ENCODE measurements around the gene ICE2.

The ICE2 gene

DNA sequence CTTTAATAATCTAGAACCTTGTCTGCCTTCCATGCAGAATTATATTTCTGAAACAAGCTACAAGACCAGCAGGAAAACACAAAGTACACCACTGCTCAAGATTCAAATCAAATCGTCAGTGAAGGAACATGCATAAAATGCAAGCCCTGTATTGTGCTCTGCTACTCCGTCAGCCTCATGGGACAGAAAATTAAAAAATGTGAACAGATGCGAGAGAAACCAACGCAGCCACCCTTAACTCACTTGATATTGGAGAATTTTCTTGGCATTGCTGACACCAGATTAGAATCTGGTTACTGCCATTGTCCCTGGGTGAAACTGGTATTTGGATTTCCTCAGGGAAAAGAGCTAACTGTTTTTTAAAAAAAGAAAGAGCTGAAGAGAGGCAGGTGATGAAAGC, 104.7 kb downstream of the ICE2 start:
- H3K4me3 ChIP-seq (ENCODE audit: low read length): peak overlapping the region; percentile 28
- H3K27me3 ChIP-seq (replicated peaks; ENCODE audit: control insufficient read depth, insufficient read depth, low read length): no peaks in the 10 kb centered on the region
- H3K9ac ChIP-seq (ENCODE audit: low read length): peak overlapping the region; percentile 82
- H3K9me3 ChIP-seq (ENCODE audit: control insufficient read depth, low read length): no peaks in the 10 kb centered on the region
- no peak for DNase-seq (ENCODE audit: low read depth)
- H3K36me3 ChIP-seq (ENCODE audit: control insufficient read depth, insufficient read depth, low read length, severe bottlenecking): peaks cover 74% of the 10 kb centered on the region
- peaks cover 95% of the 10 kb centered on the region for H3K4me1 ChIP-seq (ENCODE audit: control insufficient read depth, insufficient read depth, low read length)

DNA sequence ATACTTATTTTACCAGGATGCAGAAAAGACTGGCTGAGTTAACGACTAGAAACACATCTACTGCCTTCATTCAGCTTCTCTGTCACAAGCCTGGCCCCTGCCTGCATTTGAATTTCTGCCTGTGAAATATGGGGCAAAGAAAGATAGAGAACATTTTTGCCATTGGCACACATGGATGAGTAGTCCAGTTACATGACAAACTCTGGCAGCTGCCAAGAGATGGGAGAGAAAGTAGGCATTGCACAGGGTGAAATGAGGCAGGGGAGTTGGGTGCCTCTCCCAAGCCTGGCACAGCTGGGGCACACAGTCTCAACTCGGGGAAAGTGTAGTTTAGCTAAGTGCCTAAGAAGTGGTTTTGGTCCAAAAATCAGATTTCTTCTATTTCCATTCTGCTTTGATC, 105.2 kb downstream of the ICE2 start:
- DNase-seq (ENCODE audit: low read depth): no peak
- Histone ChIP-seq H3K9me3 (ENCODE audit: control insufficient read depth, low read length) (no peaks in the 10 kb centered on the region), H3K27me3 (replicated peaks; ENCODE audit: control insufficient read depth, insufficient read depth, low read length) (no peaks in the 10 kb centered on the region), H3K9ac (ENCODE audit: low read length) (peak overlapping the region; percentile 82), H3K36me3 (ENCODE audit: control insufficient read depth, insufficient read depth, low read length, severe bottlenecking) (peaks cover 79% of the 10 kb centered on the region), H3K4me1 (ENCODE audit: control insufficient read depth, insufficient read depth, low read length) (peaks cover 97% of the 10 kb centered on the region), H3K4me3 (ENCODE audit: low read length) (peak overlapping the region; percentile 28)

DNA sequence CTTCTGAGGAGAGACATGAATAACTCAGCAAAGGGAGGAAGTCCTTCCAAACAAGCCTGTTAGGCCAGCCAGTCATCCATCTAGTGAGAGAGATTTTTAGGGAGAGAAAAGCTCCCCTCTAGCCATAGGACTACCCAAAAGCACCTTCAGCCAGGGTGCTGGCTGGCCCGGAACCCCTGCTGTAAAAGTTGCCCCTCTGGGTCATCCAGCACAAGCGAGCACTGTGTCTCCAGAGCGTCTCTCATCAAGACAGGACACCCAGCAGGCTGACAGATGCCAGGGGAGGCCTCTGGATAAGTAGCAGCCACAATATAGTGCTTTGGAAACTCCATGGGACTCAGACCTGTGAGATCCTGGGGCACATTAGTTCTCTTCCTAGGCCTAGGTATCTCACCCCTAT, 105.6 kb downstream of the ICE2 start:
- H3K9ac ChIP-seq (ENCODE audit: low read length): peak overlapping the region; percentile 82
- no peak for DNase-seq (ENCODE audit: low read depth)
- no peaks in the 10 kb centered on the region for H3K27me3 ChIP-seq (replicated peaks; ENCODE audit: control insufficient read depth, insufficient read depth, low read length)
- H3K36me3 ChIP-seq (ENCODE audit: control insufficient read depth, insufficient read depth, low read length, severe bottlenecking): peaks cover 79% of the 10 kb centered on the region
- peak overlapping the region; percentile 28 for H3K4me3 ChIP-seq (ENCODE audit: low read length)
- H3K4me1 ChIP-seq (ENCODE audit: control insufficient read depth, insufficient read depth, low read length): peaks cover 97% of the 10 kb centered on the region
- H3K9me3 ChIP-seq (ENCODE audit: control insufficient read depth, low read length): no peaks in the 10 kb centered on the region

DNA sequence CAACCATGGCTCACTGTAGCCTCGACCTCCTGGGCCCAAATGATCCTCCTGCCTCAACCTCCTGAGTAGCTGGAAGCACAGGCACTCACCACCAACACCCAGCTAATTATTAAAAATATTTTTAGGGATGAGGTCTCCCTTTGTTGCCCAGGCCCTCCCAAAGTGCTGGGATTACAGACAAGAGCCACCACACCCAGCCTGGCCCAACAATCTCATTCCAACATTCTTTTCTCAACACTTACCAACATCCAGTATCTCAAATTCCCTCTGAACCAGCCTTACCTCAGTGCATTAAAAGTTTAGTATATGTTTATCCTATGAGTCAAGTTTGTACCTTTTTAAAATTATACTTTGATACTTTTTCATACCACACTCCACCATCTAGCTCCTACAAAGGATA, 106.2 kb downstream of the ICE2 start:
- no peaks in the 10 kb centered on the region for H3K27me3 ChIP-seq (replicated peaks; ENCODE audit: control insufficient read depth, insufficient read depth, low read length)
- H3K4me3 ChIP-seq (ENCODE audit: low read length): no peak overlapping the region
- H3K4me1 ChIP-seq (ENCODE audit: control insufficient read depth, insufficient read depth, low read length): peaks cover 93% of the 10 kb centered on the region
- H3K36me3 ChIP-seq (ENCODE audit: control insufficient read depth, insufficient read depth, low read length, severe bottlenecking): peaks cover 75% of the 10 kb centered on the region
- no peak for DNase-seq (ENCODE audit: low read depth)
- peak overlapping the region; percentile 82 for H3K9ac ChIP-seq (ENCODE audit: low read length)
- H3K9me3 ChIP-seq (ENCODE audit: control insufficient read depth, low read length): no peaks in the 10 kb centered on the region

DNA sequence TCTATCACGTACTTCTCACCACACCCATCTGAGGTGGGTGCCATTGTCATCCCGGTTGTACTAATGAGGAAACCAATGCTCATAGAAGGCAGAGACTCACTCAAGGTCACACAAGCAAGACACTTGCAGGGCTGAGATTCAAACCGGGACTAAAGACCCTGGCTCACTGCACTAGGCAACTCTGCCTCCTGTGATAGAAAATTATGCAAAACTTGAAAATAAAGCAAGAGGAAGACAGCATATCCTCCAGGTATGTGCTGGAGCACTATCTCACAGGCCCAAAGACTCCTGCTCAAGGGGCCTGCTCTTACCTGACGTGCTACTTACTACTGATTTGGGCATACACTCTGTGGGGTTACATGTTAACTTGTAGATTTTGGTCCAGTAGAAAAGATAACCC, 106.7 kb downstream of the ICE2 start:
- DNase-seq (ENCODE audit: low read depth): no peak
- H3K9me3 ChIP-seq (ENCODE audit: control insufficient read depth, low read length): no peaks in the 10 kb centered on the region
- H3K4me3 ChIP-seq (ENCODE audit: low read length): peak overlapping the region; percentile 33
- H3K4me1 ChIP-seq (ENCODE audit: control insufficient read depth, insufficient read depth, low read length): peaks cover 89% of the 10 kb centered on the region
- peaks cover 70% of the 10 kb centered on the region for H3K36me3 ChIP-seq (ENCODE audit: control insufficient read depth, insufficient read depth, low read length, severe bottlenecking)
- H3K9ac ChIP-seq (ENCODE audit: low read length): peak overlapping the region; percentile 82
- no peaks in the 10 kb centered on the region for H3K27me3 ChIP-seq (replicated peaks; ENCODE audit: control insufficient read depth, insufficient read depth, low read length)

DNA sequence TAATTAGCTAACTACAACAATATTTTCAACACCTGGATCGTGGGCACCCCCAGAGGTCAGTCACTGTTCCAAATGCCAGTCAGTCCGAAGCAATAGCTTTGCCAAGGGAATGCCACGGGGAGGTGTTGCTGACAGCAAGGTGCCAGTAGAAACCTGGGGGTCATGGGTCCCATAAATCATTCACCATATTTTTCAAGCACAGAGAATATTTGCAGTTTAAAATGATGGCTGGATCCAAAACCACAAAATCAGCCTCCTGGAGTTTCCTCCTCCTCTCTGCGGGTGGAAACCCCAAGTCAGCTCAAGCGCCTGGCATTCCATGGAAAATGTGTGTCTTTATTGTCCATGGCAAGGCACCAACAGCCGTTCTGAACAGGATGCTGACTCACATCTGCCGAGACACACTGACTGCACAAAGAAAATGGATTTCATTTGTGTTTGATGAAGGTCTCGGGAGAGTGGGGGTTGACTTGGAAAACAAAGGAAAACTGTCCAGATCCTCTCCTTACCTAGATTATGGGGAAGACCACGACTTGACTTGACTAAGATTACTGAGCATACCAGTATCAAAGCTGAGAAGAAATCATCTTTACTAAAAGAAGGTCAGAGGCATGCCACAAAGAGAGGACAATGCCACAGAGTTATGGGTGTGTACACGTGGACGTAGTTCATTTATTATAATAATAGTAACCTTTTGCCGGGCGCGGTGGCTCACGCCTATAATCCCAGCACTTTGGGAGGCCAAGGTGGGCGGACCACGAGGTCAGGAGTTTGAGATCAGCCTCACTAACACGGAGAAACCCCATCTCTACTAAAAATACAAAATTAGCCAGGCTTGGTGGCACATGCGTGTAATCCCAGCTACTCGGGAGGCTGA, 107.5 kb downstream of the ICE2 start:
- peaks cover 62% of the 10 kb centered on the region for H3K36me3 ChIP-seq (ENCODE audit: control insufficient read depth, insufficient read depth, low read length, severe bottlenecking)
- H3K27me3 ChIP-seq (replicated peaks; ENCODE audit: control insufficient read depth, insufficient read depth, low read length): no peaks in the 10 kb centered on the region

DNA sequence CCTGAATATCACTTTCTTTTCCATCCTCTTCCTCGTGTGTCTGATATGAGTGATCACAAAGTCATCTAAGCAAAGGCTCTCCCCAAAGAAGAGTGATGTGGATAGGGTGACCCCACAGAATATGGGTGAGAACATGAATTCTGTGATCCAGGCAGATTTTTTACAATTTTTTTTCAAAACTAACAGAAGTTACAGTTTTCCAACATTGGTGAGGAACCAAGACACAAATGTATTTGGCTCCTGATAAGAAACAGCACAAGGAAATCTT, 108.1 kb downstream of the ICE2 start:
- Histone ChIP-seq H3K36me3 (ENCODE audit: control insufficient read depth, insufficient read depth, low read length, severe bottlenecking) (peaks cover 57% of the 10 kb centered on the region), H3K9ac (ENCODE audit: low read length) (peak overlapping the region; percentile 62), H3K27me3 (replicated peaks; ENCODE audit: control insufficient read depth, insufficient read depth, low read length) (no peaks in the 10 kb centered on the region), H3K4me1 (ENCODE audit: control insufficient read depth, insufficient read depth, low read length) (peaks cover 74% of the 10 kb centered on the region), H3K4me3 (ENCODE audit: low read length) (no peak overlapping the region), H3K9me3 (ENCODE audit: control insufficient read depth, low read length) (no peaks in the 10 kb centered on the region)
- no peak for DNase-seq (ENCODE audit: low read depth)

More for the DNA sequence above, 107.5 kb downstream of the ICE2 start:
- Histone ChIP-seq H3K4me3 (ENCODE audit: low read length) (peak overlapping the region; percentile 1), H3K4me1 (ENCODE audit: control insufficient read depth, insufficient read depth, low read length) (peaks cover 80% of the 10 kb centered on the region), H3K9me3 (ENCODE audit: control insufficient read depth, low read length) (no peaks in the 10 kb centered on the region), H3K9ac (ENCODE audit: low read length) (peak overlapping the region; percentile 82)
- peak; percentile 98 for DNase-seq (ENCODE audit: low read depth)

DNA sequence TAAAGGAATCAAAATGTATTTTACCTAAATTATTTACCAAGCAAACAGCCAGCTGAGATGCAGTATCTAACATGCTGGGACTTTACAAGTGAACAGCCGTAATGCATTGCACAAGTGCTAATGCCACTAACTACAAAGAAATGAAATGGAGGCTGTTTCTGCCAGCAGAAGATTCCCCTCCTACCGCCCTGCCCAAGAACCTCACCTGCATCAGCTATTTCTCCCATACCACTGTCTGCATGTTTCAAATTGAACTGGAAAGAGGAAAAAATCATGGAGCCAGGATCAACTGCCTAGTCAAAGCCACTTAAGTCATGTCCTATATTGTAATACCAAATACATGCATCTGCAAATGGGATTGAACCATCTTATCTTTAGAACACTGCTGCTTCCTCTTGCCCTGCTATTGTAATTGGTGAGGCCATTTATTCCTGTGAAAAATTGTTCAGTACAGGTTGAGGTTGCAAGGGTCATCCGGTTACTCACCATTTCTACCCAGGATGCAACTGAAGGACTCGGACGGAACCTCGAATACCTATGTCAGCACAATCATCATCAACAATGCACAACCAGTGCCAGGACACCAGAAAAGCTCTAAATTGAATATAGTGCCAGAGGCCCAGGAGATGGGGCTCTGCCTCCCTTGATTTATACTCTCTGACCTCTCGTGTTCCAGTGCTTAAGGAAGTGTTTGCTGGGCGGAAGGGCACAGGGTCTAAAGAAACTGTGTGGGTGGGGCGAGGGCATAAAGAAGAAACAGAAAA, 108.7 kb downstream of the ICE2 start:
- no peaks in the 10 kb centered on the region for H3K27me3 ChIP-seq (replicated peaks; ENCODE audit: control insufficient read depth, insufficient read depth, low read length)
- H3K9ac ChIP-seq (ENCODE audit: low read length): peak overlapping the region; percentile 62
- H3K36me3 ChIP-seq (ENCODE audit: control insufficient read depth, insufficient read depth, low read length, severe bottlenecking): peaks cover 54% of the 10 kb centered on the region
- H3K4me3 ChIP-seq (ENCODE audit: low read length): no peak overlapping the region
- H3K9me3 ChIP-seq (ENCODE audit: control insufficient read depth, low read length): no peaks in the 10 kb centered on the region
- DNase-seq (ENCODE audit: low read depth): no peak
- H3K4me1 ChIP-seq (ENCODE audit: control insufficient read depth, insufficient read depth, low read length): peaks cover 71% of the 10 kb centered on the region

DNA sequence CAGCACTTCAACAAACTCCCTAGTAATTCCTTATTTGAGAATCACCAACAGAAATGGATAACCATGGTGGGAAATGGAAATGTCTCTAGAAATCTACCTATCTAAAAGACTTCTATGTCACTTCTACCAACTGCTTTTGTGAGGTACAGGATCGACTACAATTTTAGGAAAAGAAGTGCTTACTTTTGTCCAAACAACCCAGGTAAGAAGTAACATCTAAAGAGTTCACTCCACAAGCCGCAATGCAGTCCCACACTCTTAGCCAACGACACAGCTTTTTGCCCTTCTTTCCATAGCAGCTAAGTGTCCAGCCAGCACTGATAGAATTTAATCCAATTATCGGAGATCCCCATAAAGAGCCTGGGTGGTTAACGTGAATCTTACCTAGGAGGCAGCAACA, 109.2 kb downstream of the ICE2 start:
- no peak for DNase-seq (ENCODE audit: low read depth)
- no peak overlapping the region for H3K4me3 ChIP-seq (ENCODE audit: low read length)
- H3K27me3 ChIP-seq (replicated peaks; ENCODE audit: control insufficient read depth, insufficient read depth, low read length): no peaks in the 10 kb centered on the region
- H3K36me3 ChIP-seq (ENCODE audit: control insufficient read depth, insufficient read depth, low read length, severe bottlenecking): peaks cover 55% of the 10 kb centered on the region
- peaks cover 70% of the 10 kb centered on the region for H3K4me1 ChIP-seq (ENCODE audit: control insufficient read depth, insufficient read depth, low read length)
- H3K9ac ChIP-seq (ENCODE audit: low read length): peak overlapping the region; percentile 62
- H3K9me3 ChIP-seq (ENCODE audit: control insufficient read depth, low read length): no peaks in the 10 kb centered on the region
